Measurements from ENCODE around the gene ECPAS.

DNA sequence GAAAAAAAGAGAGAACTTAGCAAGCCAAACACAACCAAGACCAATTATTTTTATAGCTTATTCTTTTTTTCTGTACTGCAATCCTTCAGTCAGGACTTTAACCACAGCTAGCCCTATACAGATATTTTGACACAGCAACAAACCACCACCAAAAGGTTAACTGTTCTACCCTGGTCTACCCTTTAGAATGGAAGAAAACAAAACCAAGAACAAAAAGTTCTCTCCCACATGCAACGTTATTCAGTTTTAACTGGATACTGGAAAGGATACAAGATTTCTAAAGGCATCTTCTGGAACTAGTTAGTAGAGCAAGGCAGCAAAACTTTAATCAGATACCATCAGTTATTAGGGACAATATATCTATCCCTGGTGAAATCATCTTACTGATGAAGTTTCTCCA lies 32.6 kb downstream of the ECPAS start:
- TF ChIP-seq, protein P1, sequence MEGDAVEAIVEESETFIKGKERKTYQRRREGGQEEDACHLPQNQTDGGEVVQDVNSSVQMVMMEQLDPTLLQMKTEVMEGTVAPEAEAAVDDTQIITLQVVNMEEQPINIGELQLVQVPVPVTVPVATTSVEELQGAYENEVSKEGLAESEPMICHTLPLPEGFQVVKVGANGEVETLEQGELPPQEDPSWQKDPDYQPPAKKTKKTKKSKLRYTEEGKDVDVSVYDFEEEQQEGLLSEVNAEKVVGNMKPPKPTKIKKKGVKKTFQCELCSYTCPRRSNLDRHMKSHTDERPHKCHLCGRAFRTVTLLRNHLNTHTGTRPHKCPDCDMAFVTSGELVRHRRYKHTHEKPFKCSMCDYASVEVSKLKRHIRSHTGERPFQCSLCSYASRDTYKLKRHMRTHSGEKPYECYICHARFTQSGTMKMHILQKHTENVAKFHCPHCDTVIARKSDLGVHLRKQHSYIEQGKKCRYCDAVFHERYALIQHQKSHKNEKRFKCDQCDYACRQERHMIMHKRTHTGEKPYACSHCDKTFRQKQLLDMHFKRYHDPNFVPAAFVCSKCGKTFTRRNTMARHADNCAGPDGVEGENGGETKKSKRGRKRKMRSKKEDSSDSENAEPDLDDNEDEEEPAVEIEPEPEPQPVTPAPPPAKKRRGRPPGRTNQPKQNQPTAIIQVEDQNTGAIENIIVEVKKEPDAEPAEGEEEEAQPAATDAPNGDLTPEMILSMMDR (IDR thresholded peaks at IDR 0.05; ENCODE audit: poor library complexity) = no peak
- TF ChIP-seq EZH2 (IDR thresholded peaks at IDR 0.05; ENCODE audit: borderline replicate concordance) = no peak
